Measurements from ENCODE around the gene GIT1.
"Not testable (repeated sequence)": the region's sequence is repeated elsewhere in the genome, so short reads cannot be mapped to it uniquely, and the experiment has no call there.

GIT1 gene

GRCh38 chr17:29560316-29560715 is 29.1 kb downstream of the GIT1 start:
- ATAC-seq, result no peak
- TF ChIP-seq ZC3H10 (CRISPR knock-in tag; IDR thresholded peaks at IDR 0.05), result no peak
- TF ChIP-seq TCF4 (CRISPR knock-in tag; IDR thresholded peaks at IDR 0.05; ENCODE audit: borderline replicate concordance), result 0 out of 2 replicates have a peak, but pooled peaks have one; percentile 12
- no peak for TF ChIP-seq OSR1 (CRISPR knock-in tag; IDR thresholded peaks at IDR 0.05)

- ATAC-seq, result no peak
- TF ChIP-seq BACH2 (CRISPR knock-in tag; IDR thresholded peaks at IDR 0.05; ENCODE audit: borderline replicate concordance) (no peak), PATZ1 (CRISPR knock-in tag; IDR thresholded peaks at IDR 0.05; ENCODE audit: borderline replicate concordance) (no peak), ARNTL (CRISPR knock-in tag; IDR thresholded peaks at IDR 0.05; ENCODE audit: borderline replicate concordance, low read depth) (no peak), GLIS3 (CRISPR knock-in tag; IDR thresholded peaks at IDR 0.05) (no peak), ZNF565 (CRISPR knock-in tag; conservative IDR thresholded peaks at IDR 0.05; ENCODE audit: low read depth) (no peak), RARB (CRISPR knock-in tag; IDR thresholded peaks at IDR 0.05) (no peak), CSRNP3 (CRISPR knock-in tag; IDR thresholded peaks at IDR 0.05) (no peak), CREB5 (CRISPR knock-in tag; IDR thresholded peaks at IDR 0.05; ENCODE audit: low read depth) (no peak), SNAI2 (CRISPR knock-in tag; IDR thresholded peaks at IDR 0.05) (no peak), POU6F1 (CRISPR knock-in tag; IDR thresholded peaks at IDR 0.05; ENCODE audit: borderline replicate concordance, low read depth) (no peak)
Measured at GRCh38 chr17:29559640-29560039, 29.8 kb downstream of the GIT1 start.

- not testable (repeated sequence) for ATAC-seq
Measured at GRCh38 chr17:29558139-29558538, 31.3 kb downstream of the GIT1 start.

- no peak for TF ChIP-seq ZNF8 (CRISPR knock-in tag; IDR thresholded peaks at IDR 0.05)
- no peak for TF ChIP-seq SNAI2 (CRISPR knock-in tag; IDR thresholded peaks at IDR 0.05)
- no peak for TF ChIP-seq ZC3H10 (CRISPR knock-in tag; IDR thresholded peaks at IDR 0.05)
- no peak for TF ChIP-seq BACH2 (CRISPR knock-in tag; IDR thresholded peaks at IDR 0.05; ENCODE audit: borderline replicate concordance)
- no peak for TF ChIP-seq RARB (CRISPR knock-in tag; IDR thresholded peaks at IDR 0.05)
- TF ChIP-seq TSHZ2 (CRISPR knock-in tag; IDR thresholded peaks at IDR 0.05), result no peak
- TF ChIP-seq GLIS3 (CRISPR knock-in tag; IDR thresholded peaks at IDR 0.05), result no peak
- no peak for TF ChIP-seq ZFP30 (CRISPR knock-in tag; IDR thresholded peaks at IDR 0.05)
- TF ChIP-seq ISL1 (CRISPR knock-in tag; IDR thresholded peaks at IDR 0.05), result no peak
- TF ChIP-seq POU6F1 (CRISPR knock-in tag; IDR thresholded peaks at IDR 0.05; ENCODE audit: borderline replicate concordance, low read depth), result no peak
- no peak for ATAC-seq
Measured at GRCh38 chr17:29557739-29558116, 31.7 kb downstream of the GIT1 start.
